Small intestine (tissue), 7 donors: ENCODE measurements around the gene NFIX. TPM values are rescaled to one million over a fixed set of nuclear protein-coding genes. Genes with fewer than 3 reads are reported as not detected.
A peak's percentile ranks its signal among the peaks of the same experiment; 100 is the strongest.

Experiments used
- DNase-seq, 2 donors: peaks; one replicate each; pipeline versions ENCODE4 v3.0.0 to v3.0.0-alpha.2; 2013
- FAIRE-seq: peaks from 2 replicates; lab custom pipeline; 2012; peaks lifted over from hg19 to GRCh38; lab: Jason Lieb, UNC
- H3K27ac ChIP-seq, 3 donors: one replicate each; pipeline ENCODE4 v1.5.1; 2013; ENCODE audit warnings: low read length in 2 of 3, mild to moderate bottlenecking in 2 of 3, control low read depth in 1 of 3, inconsistent platforms in 1 of 3, low read depth in 1 of 3, moderate library complexity in 1 of 3
- H3K27me3 ChIP-seq, 3 donors: one replicate each; pipeline ENCODE4 v1.6.1; 2013; ENCODE audit warnings: low read length in 3 of 3, inconsistent platforms in 1 of 3; ENCODE audit not compliant: control insufficient read depth in 3 of 3, insufficient read depth in 3 of 3
- H3K36me3 ChIP-seq, 3 donors: one replicate each; pipeline ENCODE4 v1.6.1; 2013; ENCODE audit warnings: low read length in 3 of 3, inconsistent platforms in 1 of 3, low read depth in 1 of 3, mild to moderate bottlenecking in 1 of 3, moderate library complexity in 1 of 3; ENCODE audit not compliant: control insufficient read depth in 3 of 3, insufficient read depth in 2 of 3
- H3K4me1 ChIP-seq, 3 donors: one replicate each; pipeline ENCODE4 v1.6.1; 2013; ENCODE audit warnings: low read length in 2 of 3, inconsistent platforms in 1 of 3, low read depth in 1 of 3, mild to moderate bottlenecking in 1 of 3, moderate library complexity in 1 of 3; ENCODE audit not compliant: control insufficient read depth in 3 of 3, insufficient read depth in 2 of 3
- H3K4me3 ChIP-seq, 3 donors: one replicate each; pipeline ENCODE4 v1.5.1; 2013; ENCODE audit warnings: low read length in 3 of 3, control low read depth in 1 of 3, inconsistent platforms in 1 of 3, low read depth in 1 of 3, mild to moderate bottlenecking in 1 of 3, moderate library complexity in 1 of 3
- H3K9me3 ChIP-seq, 2 donors: one replicate each; pipeline ENCODE4 v1.6.1; 2013; ENCODE audit warnings: low read depth in 1 of 2, low read length in 1 of 2; ENCODE audit not compliant: control insufficient read depth in 2 of 2, insufficient read depth in 1 of 2
- WGBS, 3 donors: extraction: QIAGEN DNeasy Blood & Tissue Kit; methylation state at CpG; one replicate each; pipeline ENCODE4 v1.1.7; 2013; 5-methylcytosine and 5-hydroxymethylcytosine counted together
- polyA plus RNA-seq, 4 donors: library from polyadenylated mRNA; stranded (reverse) in 3 of 4; unstranded in 1 of 4; fragments of 200-250 nt in 3 of 4; fragments of 120-200 nt in 1 of 4; gene quantifications; one replicate each; pipeline versions ENCODE4 v1.2.1 to v1.2.3, GENCODE V29; 2013
- donor health status: healthy with polysubstance abuse.
- donor health status: control.
- donor health status: control.
- donor health status: Bipolar disorder and iron deficiency.
- donor health status: healthy.

NFIX gene
- polyA plus RNA-seq, 4 donors = 2.9 to 31.4 (median 10.0) TPM

DNA sequence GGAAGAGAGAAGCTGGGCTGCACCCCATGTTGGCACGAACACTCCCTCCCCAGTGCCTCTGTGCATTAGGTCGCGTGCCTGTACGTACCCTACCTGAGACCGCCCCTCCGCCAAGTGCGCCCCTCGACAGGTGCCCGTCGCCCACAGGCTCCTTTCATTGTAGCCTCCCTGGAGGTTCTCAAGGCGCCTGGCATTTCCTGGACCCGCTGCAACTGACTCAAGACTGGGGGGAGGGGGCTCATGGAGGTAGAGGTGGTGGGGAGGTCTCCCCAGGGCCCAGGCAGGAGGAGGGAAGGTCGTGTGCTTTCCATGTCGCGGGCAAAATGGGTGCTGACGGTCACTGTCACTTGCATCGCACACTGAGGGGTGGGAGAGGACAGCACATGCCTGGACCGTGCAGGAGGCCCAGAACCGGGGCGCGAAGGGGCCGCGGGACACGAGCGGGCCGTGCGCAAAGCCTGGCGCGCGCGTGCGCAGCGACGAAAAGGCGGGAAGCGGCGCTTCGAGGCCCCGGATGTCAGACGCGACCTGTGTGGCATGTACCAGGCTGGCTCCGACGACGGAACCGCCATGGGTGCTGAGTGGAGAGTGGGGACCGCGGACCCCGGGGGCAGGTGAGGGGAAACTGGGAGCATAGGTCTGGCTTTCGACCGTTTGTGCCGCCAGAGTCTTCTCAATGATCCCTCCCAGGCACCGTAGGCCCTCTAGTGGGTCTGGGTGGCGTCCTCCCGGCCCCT, 16.5 kb downstream of the NFIX start:
- 37 to 82% (median 67%) methylated on average over 46 to 54 of the region's 54 CpGs for WGBS, 3 donors
- FAIRE-seq (no peak), DNase-seq (no peak)
- no peak overlapping the region for H3K4me3 ChIP-seq
- H3K27me3 ChIP-seq = peaks cover 0 to 98% (median 26%) of the 10 kb centered on the region in 3 donors
- H3K27ac ChIP-seq = peak overlapping the region in 1 of 3 donors; percentile 77
- H3K9me3 ChIP-seq = peaks cover 0 to 4% of the 10 kb centered on the region in 2 donors
- peaks cover 0 to 3% (median 0%) of the 10 kb centered on the region in 3 donors for H3K36me3 ChIP-seq
- peaks cover 0 to 27% (median 19%) of the 10 kb centered on the region in 3 donors for H3K4me1 ChIP-seq

DNA sequence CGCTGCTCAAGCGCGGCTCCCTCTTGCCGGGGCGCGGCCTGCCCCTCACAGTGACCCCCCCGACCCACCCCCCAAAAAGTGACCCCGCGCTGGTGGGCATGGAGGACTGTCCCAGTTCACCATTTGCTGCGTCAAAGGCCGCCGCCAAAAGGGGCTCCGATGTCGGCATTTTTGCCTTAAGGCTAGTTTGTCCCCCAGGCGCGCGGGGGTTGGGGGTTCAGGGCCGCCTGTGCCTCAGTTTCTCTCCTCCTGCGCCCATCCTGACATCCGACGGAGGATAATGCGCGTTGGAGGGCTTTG, 17.1 kb downstream of the NFIX start:
- peak overlapping the region in 1 of 3 donors; percentile 77 for H3K27ac ChIP-seq
- peaks cover 0 to 4% of the 10 kb centered on the region in 2 donors for H3K9me3 ChIP-seq
- H3K36me3 ChIP-seq = peaks cover 0 to 3% (median 0%) of the 10 kb centered on the region in 3 donors
- DNase-seq (no peak), FAIRE-seq (no peak)
- H3K27me3 ChIP-seq = peaks cover 0 to 98% (median 26%) of the 10 kb centered on the region in 3 donors
- H3K4me3 ChIP-seq = no peak overlapping the region
- peaks cover 0 to 26% (median 22%) of the 10 kb centered on the region in 3 donors for H3K4me1 ChIP-seq
- WGBS, 3 donors = 29 to 64% (median 61%) methylated on average over 16 to 23 of the region's 23 CpGs

DNA sequence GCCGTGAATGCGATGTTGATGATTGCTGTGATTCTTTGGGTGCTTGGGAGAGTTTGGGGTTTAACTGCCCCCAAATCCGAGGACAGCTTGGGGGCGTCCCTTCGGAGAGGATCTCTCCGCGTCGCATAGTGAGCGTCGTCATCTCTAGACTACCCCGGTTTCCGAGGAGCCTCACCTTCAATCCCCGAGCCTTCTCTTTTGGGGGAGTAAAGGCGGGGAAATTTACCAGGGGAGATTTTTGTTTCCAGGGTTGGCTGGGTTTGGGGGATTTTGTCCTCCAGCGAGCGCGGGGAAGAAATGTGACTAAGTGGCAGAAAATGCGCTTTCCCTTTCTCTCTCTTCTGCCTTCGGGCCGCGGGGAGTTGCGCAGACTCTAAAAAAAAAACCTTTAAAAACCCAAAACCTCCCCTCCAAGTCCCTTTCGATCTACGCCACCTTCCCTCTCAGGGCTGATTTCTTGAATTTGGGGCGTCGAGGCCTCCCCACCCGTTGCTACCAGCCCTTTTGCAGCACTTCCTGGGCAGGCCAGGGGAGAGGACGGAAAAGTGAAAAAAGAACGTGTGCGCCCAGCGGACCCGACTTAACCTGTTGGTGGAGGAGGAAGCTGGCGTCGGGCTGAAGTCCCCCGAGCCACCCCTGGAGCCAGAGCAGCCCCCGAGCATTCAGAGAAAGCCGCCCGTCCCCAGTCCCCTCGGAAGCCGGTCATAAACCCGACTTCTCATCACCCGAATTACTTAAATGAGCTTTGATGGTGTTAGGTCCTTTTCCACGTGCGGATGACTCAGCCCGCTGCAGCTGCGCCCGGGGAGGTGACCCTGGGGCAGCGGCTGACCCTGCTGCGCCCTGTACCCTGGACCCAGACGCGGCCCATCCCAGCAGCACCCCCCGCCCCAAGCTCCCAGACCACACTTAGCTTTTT, 17.7 kb downstream of the NFIX start:
- 11 to 13% (median 12%) methylated on average over 45 to 52 of the region's 52 CpGs for WGBS, 3 donors
- Histone ChIP-seq H3K27ac (peak overlapping the region in 1 of 3 donors; percentile 77), H3K27me3 (peaks cover 0 to 99% (median 26%) of the 10 kb centered on the region in 3 donors), H3K4me1 (peaks cover 0 to 26% (median 25%) of the 10 kb centered on the region in 3 donors), H3K36me3 (peaks cover 0 to 3% (median 0%) of the 10 kb centered on the region in 3 donors), H3K4me3 (peak overlapping the region in 1 of 3 donors; percentile 46), H3K9me3 (peaks cover 0 to 4% of the 10 kb centered on the region in 2 donors)
- DNase-seq (peak; percentile 71 to 88), FAIRE-seq (no peak)

GRCh38 chr19:13013649-13014048, 18.4 kb downstream of the NFIX start:
- Histone ChIP-seq H3K36me3 (peaks cover 0 to 3% (median 0%) of the 10 kb centered on the region in 3 donors), H3K4me1 (peaks cover 0 to 26% (median 25%) of the 10 kb centered on the region in 3 donors), H3K4me3 (peak overlapping the region in 1 of 3 donors; percentile 46), H3K9me3 (peaks cover 0 to 4% of the 10 kb centered on the region in 2 donors), H3K27ac (peak overlapping the region in 1 of 3 donors; percentile 58), H3K27me3 (peaks cover 0 to 99% (median 26%) of the 10 kb centered on the region in 3 donors)
- 10 to 29% (median 23%) methylated on average over 20 of the region's 20 CpGs for WGBS, 3 donors
- DNase-seq = no peak
- FAIRE-seq = no peak

GRCh38 chr19:13014101-13014920, 19.0 kb downstream of the NFIX start:
- Histone ChIP-seq H3K9me3 (peaks cover 0 to 4% of the 10 kb centered on the region in 2 donors), H3K4me1 (peaks cover 0 to 28% (median 26%) of the 10 kb centered on the region in 3 donors), H3K27me3 (peaks cover 0 to 99% (median 22%) of the 10 kb centered on the region in 3 donors), H3K27ac (peak overlapping the region in 1 of 3 donors; percentile 67), H3K36me3 (no peaks in the 10 kb centered on the region), H3K4me3 (peak overlapping the region in 2 of 3 donors; percentile 12 to 46)
- 24 to 35% (median 34%) methylated on average over 35 of the region's 35 CpGs for WGBS, 3 donors
- DNase-seq (no peak), FAIRE-seq (no peak)

- Histone ChIP-seq H3K27ac (peak overlapping the region in 1 of 3 donors; percentile 67), H3K9me3 (peaks cover 0 to 4% of the 10 kb centered on the region in 2 donors), H3K4me3 (no peak overlapping the region), H3K27me3 (peaks cover 0 to 97% (median 16%) of the 10 kb centered on the region in 3 donors), H3K4me1 (peaks cover 0 to 28% (median 26%) of the 10 kb centered on the region in 3 donors), H3K36me3 (no peaks in the 10 kb centered on the region)
- no peak for FAIRE-seq
- no peak for DNase-seq
- 69 to 88% (median 83%) methylated on average over 4 of the region's 4 CpGs for WGBS, 3 donors
These were observed 19.6 kb downstream of the NFIX start for GRCh38 chr19:13014921-13015280.

DNA sequence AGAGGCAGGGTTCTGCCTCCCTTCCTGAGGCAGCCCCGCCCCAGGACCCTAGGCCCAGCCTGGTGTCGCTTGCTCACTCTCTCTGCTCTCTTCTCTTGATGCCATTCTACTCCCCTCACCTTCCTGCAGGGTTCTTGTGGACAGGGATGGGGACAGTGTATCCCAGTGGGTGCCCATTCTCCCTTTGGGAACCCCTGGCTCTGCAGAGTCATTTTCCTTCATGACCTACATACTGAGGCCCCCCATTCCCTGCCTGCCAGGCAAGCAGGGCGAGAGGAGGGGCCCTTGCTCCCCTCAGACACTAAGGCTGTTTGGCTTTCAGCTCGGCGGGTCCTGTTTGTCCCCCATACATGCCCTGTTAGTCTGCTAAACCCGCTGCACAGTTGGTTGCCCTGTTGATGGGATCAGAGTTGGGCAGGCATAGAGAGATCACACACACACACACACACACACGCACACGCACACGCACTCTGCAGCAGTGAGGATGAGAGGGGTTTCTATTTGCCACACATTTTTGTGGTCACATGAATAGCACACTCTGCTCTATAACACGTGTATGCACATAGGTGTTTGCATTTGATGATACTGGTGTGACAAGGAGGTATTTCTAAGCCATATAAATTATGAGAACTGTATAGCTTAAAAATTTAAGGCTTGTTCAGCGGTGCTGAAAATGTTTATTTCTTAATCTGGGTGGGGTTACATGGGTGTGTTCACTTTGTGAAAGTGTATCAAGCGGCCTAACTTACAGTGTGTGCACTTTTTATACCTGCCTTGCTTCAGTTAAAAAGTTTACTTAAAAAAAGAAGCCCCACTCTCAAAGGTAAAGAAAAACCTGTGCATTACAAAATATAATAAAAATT, 20.3 kb downstream of the NFIX start:
- H3K9me3 ChIP-seq = peaks cover 0 to 4% of the 10 kb centered on the region in 2 donors
- WGBS, 3 donors = 67 to 71% (median 69%) methylated on average over 12 of the region's 12 CpGs
- peak overlapping the region in 1 of 3 donors; percentile 42 for H3K27ac ChIP-seq
- peaks cover 0 to 97% (median 12%) of the 10 kb centered on the region in 3 donors for H3K27me3 ChIP-seq
- no peaks in the 10 kb centered on the region for H3K36me3 ChIP-seq
- H3K4me3 ChIP-seq = no peak overlapping the region
- DNase-seq = no peak
- no peak for FAIRE-seq
- H3K4me1 ChIP-seq = peaks cover 0 to 31% (median 26%) of the 10 kb centered on the region in 3 donors
